Smooth muscle cell (in vitro differentiated cells): Measurements from ENCODE around the gene LRRC34. TPM values are rescaled to one million over a fixed set of nuclear protein-coding genes. Genes with fewer than 3 reads are reported as not detected.

Experiments used
- DNase-seq: peaks from one replicate; lab custom pipeline; 2025; ENCODE audit not compliant: unreplicated experiment; lab: John Stamatoyannopoulos, UW
- H2AFZ ChIP-seq: fragments of 200-600 bp; sonication (generic); 2 replicates; pipeline ENCODE4 v1.6.0; 2016; ENCODE audit warnings: antibody characterized with exemption, low read depth, mild to moderate bottlenecking
- H3F3A ChIP-seq: fragments of 200-600 bp; sonication (generic); 2 replicates; pipeline ENCODE4 v1.6.0; 2017; ENCODE audit warnings: antibody characterized with exemption, low read depth
- H3K27ac ChIP-seq: fragments of 200-600 bp; sonication (generic); 2 replicates; pipeline ENCODE4 v1.5.1; 2016; ENCODE audit warnings: low read depth, mild to moderate bottlenecking
- H3K27me3 ChIP-seq: fragments of 200-600 bp; sonication (generic); 2 replicates; pipeline ENCODE4 v1.6.1; 2016; ENCODE audit warnings: low read depth, mild to moderate bottlenecking
- H3K36me3 ChIP-seq: fragments of 200-600 bp; sonication (generic); 2 replicates; pipeline ENCODE4 v1.5.1; 2016; ENCODE audit warnings: low read depth
- H3K4me1 ChIP-seq: fragments of 200-600 bp; sonication (generic); 2 replicates; pipeline ENCODE4 v1.5.1; 2016; ENCODE audit warnings: low read depth
- H3K4me2 ChIP-seq: fragments of 200-600 bp; sonication (generic); 2 replicates; pipeline ENCODE4 v1.6.0; 2016; ENCODE audit warnings: mild to moderate bottlenecking
- H3K4me3 ChIP-seq: fragments of 200-600 bp; sonication (generic); 2 replicates; pipeline ENCODE4 v1.5.1; 2016; ENCODE audit warnings: mild to moderate bottlenecking
- H3K79me2 ChIP-seq: fragments of 200-600 bp; sonication (generic); 2 replicates; pipeline ENCODE4 v1.6.0; 2016; ENCODE audit warnings: low read depth, mild to moderate bottlenecking
- H3K9ac ChIP-seq: fragments of 200-600 bp; sonication (generic); 2 replicates; pipeline ENCODE4 v1.6.0; 2016; ENCODE audit warnings: low read depth
- H3K9me3 ChIP-seq: fragments of 200-600 bp; sonication (generic); replicated peaks from 2 replicates; pipeline ENCODE4 v1.5.1; 2016; ENCODE audit warnings: low read depth
- H4K20me1 ChIP-seq: fragments of 200-600 bp; sonication (generic); 2 replicates; pipeline ENCODE4 v1.6.0; 2016; ENCODE audit warnings: low read depth
- WGBS: methylation state at CpG from one replicate; pipeline ENCODE4 v1.1.7; 2016; ENCODE audit warnings: low lambda C conversion rate; 5-methylcytosine and 5-hydroxymethylcytosine counted together
- polyA plus RNA-seq: library from polyadenylated mRNA; unstranded; fragments of >200 nt; fragmentation: Nextera tagmentation; extraction: Ambion mirVana; gene quantifications from 2 replicates; pipeline ENCODE4 v1.2.1, GENCODE V29; 2016
- total RNA-seq: library from RNA; depleted of rRNA; stranded (reverse); fragments of >200 nt; gene quantifications from 2 replicates; pipeline ENCODE4 v1.2.3, GENCODE V29; 2014
- TF ChIP-seq, protein P1 (sequence below): fragments of 200-600 bp; sonication (generic); IDR thresholded peaks from 2 replicates; pipeline ENCODE4 v1.5.1; 2017; ENCODE audit warnings: borderline replicate concordance, mild to moderate bottlenecking, antibody characterized with exemption; ENCODE audit not compliant: insufficient read depth, poor library complexity, severe bottlenecking

The LRRC34 gene
- total and polyA plus RNA-seq, 2 experiments from 2014 or later = 1.8 to 2.5 TPM

DNA sequence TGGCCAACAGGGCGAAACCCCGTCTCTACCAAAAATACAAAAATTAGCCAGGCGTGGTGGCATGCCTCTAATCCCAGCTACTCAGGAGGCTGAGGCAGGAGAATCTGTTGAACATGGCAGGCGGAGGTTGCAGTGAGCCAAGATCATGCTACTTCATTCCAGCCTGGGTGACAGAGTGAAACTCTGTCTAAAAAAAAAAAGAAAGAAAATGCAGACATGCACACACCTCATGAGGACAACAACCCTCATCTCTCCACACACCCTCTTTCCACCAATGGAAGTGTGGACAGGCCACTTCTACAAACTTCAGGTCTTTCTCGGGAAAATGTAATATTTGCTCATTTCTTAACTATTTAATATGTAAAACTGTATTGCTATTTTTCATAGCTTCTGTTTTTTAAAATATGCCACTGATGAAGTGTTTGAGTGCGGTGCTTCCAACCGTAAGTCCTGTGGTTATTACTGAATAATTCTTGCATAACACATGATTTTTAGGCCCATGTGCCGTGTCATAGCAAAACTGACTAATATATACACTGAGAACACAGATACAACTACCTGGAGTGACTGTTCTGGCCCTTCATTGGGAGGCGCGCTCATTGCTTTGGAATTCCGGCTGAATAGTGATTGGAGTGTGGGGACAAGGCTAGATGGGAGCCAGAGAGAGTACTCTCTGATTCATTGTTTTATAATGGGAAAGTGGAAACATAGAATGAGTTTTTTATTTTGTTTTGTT lies 33.9 kb upstream of the LRRC34 start:
- Histone ChIP-seq H3K4me2 (no peak overlapping the region), H3K4me3 (no peak overlapping the region), H3K27ac (no peak overlapping the region), H4K20me1 (no peaks in the 10 kb centered on the region), H3K79me2 (no peaks in the 10 kb centered on the region), H2AFZ (peak overlapping the region; percentile 20), H3F3A (no peaks in the 10 kb centered on the region), H3K9me3 (no peaks in the 10 kb centered on the region), H3K27me3 (no peaks in the 10 kb centered on the region), H3K36me3 (no peaks in the 10 kb centered on the region), H3K4me1 (no peaks in the 10 kb centered on the region), H3K9ac (no peak overlapping the region)
- TF ChIP-seq, protein P1, sequence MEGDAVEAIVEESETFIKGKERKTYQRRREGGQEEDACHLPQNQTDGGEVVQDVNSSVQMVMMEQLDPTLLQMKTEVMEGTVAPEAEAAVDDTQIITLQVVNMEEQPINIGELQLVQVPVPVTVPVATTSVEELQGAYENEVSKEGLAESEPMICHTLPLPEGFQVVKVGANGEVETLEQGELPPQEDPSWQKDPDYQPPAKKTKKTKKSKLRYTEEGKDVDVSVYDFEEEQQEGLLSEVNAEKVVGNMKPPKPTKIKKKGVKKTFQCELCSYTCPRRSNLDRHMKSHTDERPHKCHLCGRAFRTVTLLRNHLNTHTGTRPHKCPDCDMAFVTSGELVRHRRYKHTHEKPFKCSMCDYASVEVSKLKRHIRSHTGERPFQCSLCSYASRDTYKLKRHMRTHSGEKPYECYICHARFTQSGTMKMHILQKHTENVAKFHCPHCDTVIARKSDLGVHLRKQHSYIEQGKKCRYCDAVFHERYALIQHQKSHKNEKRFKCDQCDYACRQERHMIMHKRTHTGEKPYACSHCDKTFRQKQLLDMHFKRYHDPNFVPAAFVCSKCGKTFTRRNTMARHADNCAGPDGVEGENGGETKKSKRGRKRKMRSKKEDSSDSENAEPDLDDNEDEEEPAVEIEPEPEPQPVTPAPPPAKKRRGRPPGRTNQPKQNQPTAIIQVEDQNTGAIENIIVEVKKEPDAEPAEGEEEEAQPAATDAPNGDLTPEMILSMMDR = no peak
- 86% methylated on average over 11 of the region's 11 CpGs for WGBS
- DNase-seq = no peak

DNA sequence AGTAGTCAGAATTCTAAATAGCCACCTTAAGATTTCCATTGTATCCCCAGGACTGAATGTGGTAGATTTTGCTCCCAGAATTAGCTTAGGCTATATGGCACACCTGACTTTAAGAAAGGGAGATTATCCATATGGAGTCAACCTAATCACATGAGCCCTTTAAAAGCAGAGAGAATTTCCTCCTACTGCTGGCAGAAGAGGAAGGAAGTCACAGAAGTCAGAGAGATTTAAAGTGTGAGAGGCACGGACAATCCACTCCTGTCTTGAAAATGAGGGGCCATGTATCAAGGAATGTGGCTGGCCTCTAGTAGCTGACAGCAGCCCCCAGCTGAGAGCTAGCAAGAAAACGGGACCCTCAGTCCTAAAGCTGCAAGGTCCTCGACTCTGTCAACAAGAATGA lies 30.3 kb upstream of the LRRC34 start:
- Histone ChIP-seq H3K9me3 (no peaks in the 10 kb centered on the region), H4K20me1 (no peaks in the 10 kb centered on the region), H3K27ac (no peak overlapping the region), H3K36me3 (no peaks in the 10 kb centered on the region), H3K4me1 (no peaks in the 10 kb centered on the region), H2AFZ (no peak overlapping the region), H3K4me3 (no peak overlapping the region), H3K27me3 (peaks cover 2% of the 10 kb centered on the region), H3K4me2 (no peak overlapping the region), H3F3A (no peaks in the 10 kb centered on the region), H3K79me2 (no peaks in the 10 kb centered on the region), H3K9ac (no peak overlapping the region)
- no peak for DNase-seq
- TF ChIP-seq, protein P1 = no peak
- 83% methylated on average over 3 of the region's 3 CpGs for WGBS

DNA sequence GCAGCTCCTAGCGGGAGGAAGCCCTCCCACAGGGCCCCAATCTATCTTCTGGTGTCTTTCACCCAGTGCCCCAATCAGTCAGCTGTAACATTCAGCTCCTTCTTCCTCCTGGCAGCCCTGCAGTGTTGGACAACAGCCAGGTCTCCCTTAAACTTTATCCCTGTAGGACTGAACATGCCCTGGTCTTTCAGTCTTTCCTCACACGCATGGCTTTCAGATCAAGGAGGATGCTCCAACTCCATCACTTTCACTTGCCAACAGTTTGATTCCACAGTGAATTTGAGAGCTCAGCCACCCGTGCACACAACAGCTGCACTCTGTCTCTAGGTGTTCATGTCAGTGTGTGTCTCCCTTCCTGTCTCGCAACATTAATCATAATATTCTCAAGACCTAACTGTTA lies 28.5 kb upstream of the LRRC34 start:
- Histone ChIP-seq H3K79me2 (no peaks in the 10 kb centered on the region), H3K9me3 (no peaks in the 10 kb centered on the region), H3K9ac (no peak overlapping the region), H4K20me1 (no peaks in the 10 kb centered on the region), H3K36me3 (no peaks in the 10 kb centered on the region), H3K4me1 (peaks cover 1% of the 10 kb centered on the region), H2AFZ (no peak overlapping the region), H3K27ac (no peak overlapping the region), H3F3A (peaks cover 3% of the 10 kb centered on the region), H3K4me3 (no peak overlapping the region), H3K4me2 (no peak overlapping the region), H3K27me3 (peaks cover 2% of the 10 kb centered on the region)
- 86% methylated on average over 4 of the region's 4 CpGs for WGBS
- TF ChIP-seq, protein P1 = no peak
- no peak for DNase-seq

DNA sequence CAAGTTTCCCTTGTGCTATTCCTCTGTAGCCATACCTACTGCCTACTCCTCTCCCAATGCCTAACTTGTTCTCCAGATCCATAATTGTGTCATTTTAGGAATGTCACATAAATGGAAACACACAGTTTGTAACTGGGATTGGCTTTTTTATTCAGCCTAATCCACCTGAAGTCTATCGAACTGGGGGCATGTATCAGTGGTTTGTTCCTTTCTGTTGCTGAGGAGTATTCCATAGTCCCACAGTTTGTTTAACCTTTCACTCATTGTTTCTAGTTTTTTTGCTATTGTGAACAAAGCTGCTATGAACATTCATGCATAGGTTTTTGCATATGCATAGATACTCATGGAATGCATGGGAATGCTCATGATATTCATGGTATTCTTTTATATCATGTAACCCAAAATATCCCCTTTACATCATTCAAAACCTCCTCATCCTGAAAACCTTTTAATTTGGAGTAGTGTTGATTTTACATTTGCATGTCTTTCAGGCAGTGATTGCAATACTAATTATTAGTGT lies 25.9 kb upstream of the LRRC34 start:
- no peaks in the 10 kb centered on the region for H3K79me2 ChIP-seq
- H3K27ac ChIP-seq = no peak overlapping the region
- peaks cover 2% of the 10 kb centered on the region for H3K27me3 ChIP-seq
- 92% methylated on average over 1 of the region's 1 CpG for WGBS
- no peak overlapping the region for H2AFZ ChIP-seq
- H3K4me3 ChIP-seq = no peak overlapping the region
- DNase-seq = no peak
- H3K9ac ChIP-seq = no peak overlapping the region
- H3K36me3 ChIP-seq = no peaks in the 10 kb centered on the region
- peaks cover 7% of the 10 kb centered on the region for H3F3A ChIP-seq
- H3K9me3 ChIP-seq = no peaks in the 10 kb centered on the region
- H3K4me1 ChIP-seq = peaks cover 5% of the 10 kb centered on the region
- no peaks in the 10 kb centered on the region for H4K20me1 ChIP-seq
- TF ChIP-seq, protein P1 = no peak
- no peak overlapping the region for H3K4me2 ChIP-seq
